Measurements from ENCODE around the gene SDHAF2. TPM values are rescaled to one million over a fixed set of nuclear protein-coding genes. Genes with fewer than 3 reads are reported as not detected.

Gene SDHAF2
- polyA plus RNA-seq, 1 of the 3 experiments (the other 2 are of a cell fraction) = 81.7 TPM

- POLR2A ChIA-PET = no interaction called here
- WGBS (ENCODE audit: low lambda C conversion rate) = 89% methylated on average over 9 of the region's 9 CpGs
These were observed 18.3 kb upstream of the SDHAF2 start for GRCh38 chr11:61411589-61411988.

DNA sequence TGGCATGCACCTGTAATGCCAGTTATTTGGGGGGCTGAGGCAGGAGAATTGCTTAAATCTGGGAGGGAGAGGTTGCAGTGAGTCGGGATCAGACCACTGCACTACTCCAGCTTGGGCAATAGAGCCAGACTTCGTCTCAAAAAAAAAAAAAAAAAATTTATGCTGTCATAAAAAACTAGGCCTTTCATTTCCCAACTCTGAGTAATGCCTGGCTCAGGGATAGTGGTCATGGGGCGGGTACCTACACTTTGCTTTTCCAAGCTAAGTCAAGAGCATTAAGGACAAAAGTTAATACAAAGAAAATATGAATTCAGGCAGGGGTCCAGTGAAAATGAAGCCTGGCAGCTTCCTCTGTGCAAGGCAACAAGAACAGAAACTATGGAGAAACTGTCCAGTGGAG lies 16.4 kb upstream of the SDHAF2 start:
- Histone ChIP-seq H2AFZ (ENCODE audit: low read depth) (no peak overlapping the region), H3K4me1 (ENCODE audit: control insufficient read depth in 1 of 2, insufficient read depth in 2 of 2, low read depth in 1 of 2, low read length in 1 of 2) (no peaks in the 10 kb centered on the region; a peak in 1 of 4 replicates), H3K27me3 (ENCODE audit: insufficient read depth) (no peaks in the 10 kb centered on the region), H3K4me3 (ENCODE audit: low read depth in 2 of 2, low read length in 1 of 2) (no peak overlapping the region), H3K36me3 (replicated peaks in 1 of 2; ENCODE audit: control insufficient read depth in 1 of 2, insufficient read depth in 2 of 2, low read length in 1 of 2) (peaks cover 76 to 88% of the 10 kb centered on the region in 2 experiments), H3F3A (replicated peaks; ENCODE audit: insufficient read depth) (peaks cover 5% of the 10 kb centered on the region), H3K9me3 (no peaks in the 10 kb centered on the region), H3K9ac (no peak overlapping the region), H3K79me2 (ENCODE audit: insufficient read depth) (peaks cover 33% of the 10 kb centered on the region), H3K9me2 (no peaks in the 10 kb centered on the region), H3K27ac (ENCODE audit: low read depth in 2 of 2, low read length in 1 of 2) (no peak overlapping the region), H3K4me2 (no peak overlapping the region), H4K20me1 (ENCODE audit: insufficient read depth) (peaks cover 13% of the 10 kb centered on the region)
- DNase-seq = no peak
- ChIA-PET POLR2A (interaction anchor here (0.8 kb wide), 1 partner anchor 12 kb away, joined by 3 read pairs; no protein-coding TSS in a partner anchor), CTCF (no interaction called here)
- 88% methylated on average over 3 of the region's 3 CpGs for WGBS (ENCODE audit: low lambda C conversion rate)
- TF ChIP-seq FOSL2 (IDR thresholded peaks at IDR 0.05; ENCODE audit: borderline replicate concordance, low read depth) = no peak
- TF ChIP-seq ELF1 (IDR thresholded peaks at IDR 0.05) = no peak
- TF ChIP-seq TAF1 (IDR thresholded peaks at IDR 0.05; ENCODE audit: borderline replicate concordance, low read depth, low read length) = no peak
- TF ChIP-seq, protein P1, sequence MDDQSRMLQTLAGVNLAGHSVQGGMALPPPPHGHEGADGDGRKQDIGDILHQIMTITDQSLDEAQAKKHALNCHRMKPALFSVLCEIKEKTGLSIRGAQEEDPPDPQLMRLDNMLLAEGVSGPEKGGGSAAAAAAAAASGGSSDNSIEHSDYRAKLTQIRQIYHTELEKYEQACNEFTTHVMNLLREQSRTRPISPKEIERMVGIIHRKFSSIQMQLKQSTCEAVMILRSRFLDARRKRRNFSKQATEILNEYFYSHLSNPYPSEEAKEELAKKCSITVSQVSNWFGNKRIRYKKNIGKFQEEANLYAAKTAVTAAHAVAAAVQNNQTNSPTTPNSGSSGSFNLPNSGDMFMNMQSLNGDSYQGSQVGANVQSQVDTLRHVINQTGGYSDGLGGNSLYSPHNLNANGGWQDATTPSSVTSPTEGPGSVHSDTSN (IDR thresholded peaks at IDR 0.05) = no peak
- no peak for TF ChIP-seq EZH2phosphoT487 (IDR thresholded peaks at IDR 0.05; ENCODE audit: borderline replicate concordance, low read depth)

More at GRCh38 chr11:61411589-61411988, 18.3 kb upstream of the SDHAF2 start:
- no peaks in the 10 kb centered on the region for H3K27me3 ChIP-seq (ENCODE audit: insufficient read depth)
- no peak overlapping the region for H3K27ac ChIP-seq (ENCODE audit: low read depth in 2 of 2, low read length in 1 of 2)
- H3K9me2 ChIP-seq = no peaks in the 10 kb centered on the region
- no peak for DNase-seq
- no peak overlapping the region for H3K9ac ChIP-seq
- peaks cover 5% of the 10 kb centered on the region for H3F3A ChIP-seq (replicated peaks; ENCODE audit: insufficient read depth)
- no peak overlapping the region for H3K4me3 ChIP-seq (ENCODE audit: low read depth in 2 of 2, low read length in 1 of 2)
- H3K36me3 ChIP-seq (replicated peaks in 1 of 2; ENCODE audit: control insufficient read depth in 1 of 2, insufficient read depth in 2 of 2, low read length in 1 of 2) = peaks cover 74 to 85% of the 10 kb centered on the region in 2 experiments
- TF ChIP-seq RXRA (IDR thresholded peaks at IDR 0.05; ENCODE audit: borderline replicate concordance, low read depth) = no peak
- CTCF ChIA-PET = interaction anchor here (0.9 to 1.5 kb wide), 6 partner anchors 17 to 157 kb away, joined by 3 to 5 read pairs (median 4); partner anchors contain the start of gene CPSF7
- H2AFZ ChIP-seq (ENCODE audit: low read depth) = no peak overlapping the region
- H4K20me1 ChIP-seq (ENCODE audit: insufficient read depth) = no peaks in the 10 kb centered on the region
- H3K9me3 ChIP-seq = no peaks in the 10 kb centered on the region
- no peaks in the 10 kb centered on the region for H3K4me1 ChIP-seq (ENCODE audit: control insufficient read depth in 1 of 2, insufficient read depth in 2 of 2, low read depth in 1 of 2, low read length in 1 of 2)
- H3K4me2 ChIP-seq = no peak overlapping the region
- H3K79me2 ChIP-seq (ENCODE audit: insufficient read depth) = peaks cover 20% of the 10 kb centered on the region

GRCh38 chr11:61414547-61414946 lies 15.4 kb upstream of the SDHAF2 start:
- Histone ChIP-seq H3K4me2 (no peak overlapping the region), H3K36me3 (replicated peaks in 1 of 2; ENCODE audit: control insufficient read depth in 1 of 2, insufficient read depth in 2 of 2, low read length in 1 of 2) (peaks cover 77 to 90% of the 10 kb centered on the region in 2 experiments), H3K4me1 (ENCODE audit: control insufficient read depth in 1 of 2, insufficient read depth in 2 of 2, low read depth in 1 of 2, low read length in 1 of 2) (no peaks in the 10 kb centered on the region; a peak in 1 of 4 replicates), H3K27me3 (ENCODE audit: insufficient read depth) (no peaks in the 10 kb centered on the region), H3K4me3 (ENCODE audit: low read depth in 2 of 2, low read length in 1 of 2) (no peak overlapping the region), H4K20me1 (ENCODE audit: insufficient read depth) (peaks cover 22% of the 10 kb centered on the region), H2AFZ (ENCODE audit: low read depth) (no peak overlapping the region), H3K9me3 (no peaks in the 10 kb centered on the region), H3F3A (replicated peaks; ENCODE audit: insufficient read depth) (peaks cover 5% of the 10 kb centered on the region), H3K27ac (ENCODE audit: low read depth in 2 of 2, low read length in 1 of 2) (no peak overlapping the region), H3K9me2 (no peaks in the 10 kb centered on the region), H3K79me2 (ENCODE audit: insufficient read depth) (peaks cover 40% of the 10 kb centered on the region), H3K9ac (no peak overlapping the region)
- CTCF ChIA-PET = no interaction called here
- 96% methylated on average over 2 of the region's 2 CpGs for WGBS (ENCODE audit: low lambda C conversion rate)
- POLR2A ChIA-PET = interaction anchor here (0.7 to 1.0 kb wide), 2 partner anchors 53 to 119 kb away, joined by 3 to 9 read pairs; partner anchors contain the start of genes CYB561A3, TMEM138 and VWCE
- no peak for DNase-seq
- TF ChIP-seq, protein P2, sequence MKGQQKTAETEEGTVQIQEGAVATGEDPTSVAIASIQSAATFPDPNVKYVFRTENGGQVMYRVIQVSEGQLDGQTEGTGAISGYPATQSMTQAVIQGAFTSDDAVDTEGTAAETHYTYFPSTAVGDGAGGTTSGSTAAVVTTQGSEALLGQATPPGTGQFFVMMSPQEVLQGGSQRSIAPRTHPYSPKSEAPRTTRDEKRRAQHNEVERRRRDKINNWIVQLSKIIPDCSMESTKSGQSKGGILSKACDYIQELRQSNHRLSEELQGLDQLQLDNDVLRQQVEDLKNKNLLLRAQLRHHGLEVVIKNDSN (IDR thresholded peaks at IDR 0.05; ENCODE audit: borderline replicate concordance, low read depth) = no peak
- TF ChIP-seq, protein P3, sequence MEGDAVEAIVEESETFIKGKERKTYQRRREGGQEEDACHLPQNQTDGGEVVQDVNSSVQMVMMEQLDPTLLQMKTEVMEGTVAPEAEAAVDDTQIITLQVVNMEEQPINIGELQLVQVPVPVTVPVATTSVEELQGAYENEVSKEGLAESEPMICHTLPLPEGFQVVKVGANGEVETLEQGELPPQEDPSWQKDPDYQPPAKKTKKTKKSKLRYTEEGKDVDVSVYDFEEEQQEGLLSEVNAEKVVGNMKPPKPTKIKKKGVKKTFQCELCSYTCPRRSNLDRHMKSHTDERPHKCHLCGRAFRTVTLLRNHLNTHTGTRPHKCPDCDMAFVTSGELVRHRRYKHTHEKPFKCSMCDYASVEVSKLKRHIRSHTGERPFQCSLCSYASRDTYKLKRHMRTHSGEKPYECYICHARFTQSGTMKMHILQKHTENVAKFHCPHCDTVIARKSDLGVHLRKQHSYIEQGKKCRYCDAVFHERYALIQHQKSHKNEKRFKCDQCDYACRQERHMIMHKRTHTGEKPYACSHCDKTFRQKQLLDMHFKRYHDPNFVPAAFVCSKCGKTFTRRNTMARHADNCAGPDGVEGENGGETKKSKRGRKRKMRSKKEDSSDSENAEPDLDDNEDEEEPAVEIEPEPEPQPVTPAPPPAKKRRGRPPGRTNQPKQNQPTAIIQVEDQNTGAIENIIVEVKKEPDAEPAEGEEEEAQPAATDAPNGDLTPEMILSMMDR (IDR thresholded peaks at IDR 0.05) = no peak
- TF ChIP-seq RXRA (IDR thresholded peaks at IDR 0.05; ENCODE audit: borderline replicate concordance, low read depth) (no peak), NRF1 (IDR thresholded peaks at IDR 0.05; ENCODE audit: low read depth, low read length) (no peak), NFIC (IDR thresholded peaks at IDR 0.05; ENCODE audit: borderline replicate concordance) (no peak), JUND (IDR thresholded peaks at IDR 0.05) (no peak), MXI1 (IDR thresholded peaks at IDR 0.05; ENCODE audit: low read depth, low read length) (no peak), TAF1 (IDR thresholded peaks at IDR 0.05; ENCODE audit: borderline replicate concordance, low read depth, low read length) (no peak), GABPA (IDR thresholded peaks at IDR 0.05; ENCODE audit: low read depth) (no peak)
- TF ChIP-seq, protein P4, sequence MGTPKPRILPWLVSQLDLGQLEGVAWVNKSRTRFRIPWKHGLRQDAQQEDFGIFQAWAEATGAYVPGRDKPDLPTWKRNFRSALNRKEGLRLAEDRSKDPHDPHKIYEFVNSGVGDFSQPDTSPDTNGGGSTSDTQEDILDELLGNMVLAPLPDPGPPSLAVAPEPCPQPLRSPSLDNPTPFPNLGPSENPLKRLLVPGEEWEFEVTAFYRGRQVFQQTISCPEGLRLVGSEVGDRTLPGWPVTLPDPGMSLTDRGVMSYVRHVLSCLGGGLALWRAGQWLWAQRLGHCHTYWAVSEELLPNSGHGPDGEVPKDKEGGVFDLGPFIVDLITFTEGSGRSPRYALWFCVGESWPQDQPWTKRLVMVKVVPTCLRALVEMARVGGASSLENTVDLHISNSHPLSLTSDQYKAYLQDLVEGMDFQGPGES (IDR thresholded peaks at IDR 0.05; ENCODE audit: low read depth, low read length) = no peak
